NCI-H128 (cell line): ENCODE data around the gene TMEM145.
"Not testable (repeated sequence)": the region's sequence is repeated elsewhere in the genome, so short reads cannot be mapped to it uniquely, and the experiment has no call there.

Experiments
- DNase-seq: peaks from one replicate; lab custom pipeline; 2025; ENCODE audit not compliant: unreplicated experiment; lab: John Stamatoyannopoulos, UW

TMEM145 gene

GRCh38 chr19:42333975-42334696 lies 21.0 kb downstream of the TMEM145 start:
- DNase-seq: no peak

- no peak for DNase-seq
These were observed 21.7 kb downstream of the TMEM145 start for GRCh38 chr19:42334697-42335373.

- DNase-seq: no peak
These were observed 22.3 kb downstream of the TMEM145 start for GRCh38 chr19:42335374-42335936.

- no peak for DNase-seq
These were observed 22.9 kb downstream of the TMEM145 start for GRCh38 chr19:42335971-42336370.

GRCh38 chr19:42339126-42339860 lies 26.2 kb downstream of the TMEM145 start:
- DNase-seq: not testable (repeated sequence)

- DNase-seq: not testable (repeated sequence)
These were observed 26.8 kb downstream of the TMEM145 start for GRCh38 chr19:42339922-42340321.

GRCh38 chr19:42343344-42344110 lies 30.4 kb downstream of the TMEM145 start:
- no peak for DNase-seq

- no peak for DNase-seq
These were observed 31.3 kb downstream of the TMEM145 start for GRCh38 chr19:42344336-42344893.

- no peak for DNase-seq
These were observed 32.2 kb downstream of the TMEM145 start for GRCh38 chr19:42345191-42345812.

GRCh38 chr19:42348211-42348610 lies 35.1 kb downstream of the TMEM145 start:
- DNase-seq: no peak

GRCh38 chr19:42349378-42350107 lies 36.4 kb downstream of the TMEM145 start:
- DNase-seq: no peak

- no peak for DNase-seq
These were observed 37.3 kb downstream of the TMEM145 start for GRCh38 chr19:42350417-42350816.

- no peak for DNase-seq
These were observed 38.1 kb downstream of the TMEM145 start for GRCh38 chr19:42351079-42351735.

GRCh38 chr19:42352301-42353259 lies 39.5 kb downstream of the TMEM145 start:
- DNase-seq: no peak

GRCh38 chr19:42353341-42354015 lies 40.4 kb downstream of the TMEM145 start:
- DNase-seq: no peak

GRCh38 chr19:42355896-42356295 lies 42.8 kb downstream of the TMEM145 start:
- DNase-seq: no peak

- no peak for DNase-seq
These were observed 43.6 kb downstream of the TMEM145 start for GRCh38 chr19:42356686-42357085.
